Nephron (organoid): Measurements from ENCODE around the gene ARHGEF40.

ENCODE experiments used
- H3K27ac Mint-ChIP-seq, 3 experiments: 2 replicates each; pipeline ENCODE4 v1.8.0; 2020; ENCODE audit warnings: mixed read lengths in 3 of 3, mild to moderate bottlenecking in 2 of 3, moderate library complexity in 1 of 3
- H3K27me3 Mint-ChIP-seq: 2 replicates; pipeline ENCODE4 v1.8.0; 2021; ENCODE audit warnings: low read depth, mild to moderate bottlenecking, moderate library complexity, mixed read lengths
- H3K36me3 Mint-ChIP-seq: 2 replicates; pipeline ENCODE4 v1.8.0; 2020; ENCODE audit warnings: low read depth, mixed read lengths
- H3K4me1 Mint-ChIP-seq: 2 replicates; pipeline ENCODE4 v1.8.0; 2020; ENCODE audit warnings: mixed read lengths
- H3K4me3 Mint-ChIP-seq, 3 experiments: 2 replicates each; pipeline ENCODE4 v1.8.0; 2020; ENCODE audit warnings: mild to moderate bottlenecking in 3 of 3, mixed read lengths in 3 of 3, moderate library complexity in 2 of 3
- H3K9me3 Mint-ChIP-seq: 2 replicates; pipeline ENCODE4 v1.8.0; 2020; ENCODE audit warnings: mixed read lengths
- TF ChIP-seq, protein P1 (sequence below), 3 experiments: fragments of 200-600 bp; sonication (generic); IDR thresholded peaks; one replicate each; pipeline ENCODE4 v1.5.0; 2021; ENCODE audit warnings: antibody characterized with exemption in 3 of 3; ENCODE audit not compliant: unreplicated experiment in 3 of 3

The ARHGEF40 gene

DNA sequence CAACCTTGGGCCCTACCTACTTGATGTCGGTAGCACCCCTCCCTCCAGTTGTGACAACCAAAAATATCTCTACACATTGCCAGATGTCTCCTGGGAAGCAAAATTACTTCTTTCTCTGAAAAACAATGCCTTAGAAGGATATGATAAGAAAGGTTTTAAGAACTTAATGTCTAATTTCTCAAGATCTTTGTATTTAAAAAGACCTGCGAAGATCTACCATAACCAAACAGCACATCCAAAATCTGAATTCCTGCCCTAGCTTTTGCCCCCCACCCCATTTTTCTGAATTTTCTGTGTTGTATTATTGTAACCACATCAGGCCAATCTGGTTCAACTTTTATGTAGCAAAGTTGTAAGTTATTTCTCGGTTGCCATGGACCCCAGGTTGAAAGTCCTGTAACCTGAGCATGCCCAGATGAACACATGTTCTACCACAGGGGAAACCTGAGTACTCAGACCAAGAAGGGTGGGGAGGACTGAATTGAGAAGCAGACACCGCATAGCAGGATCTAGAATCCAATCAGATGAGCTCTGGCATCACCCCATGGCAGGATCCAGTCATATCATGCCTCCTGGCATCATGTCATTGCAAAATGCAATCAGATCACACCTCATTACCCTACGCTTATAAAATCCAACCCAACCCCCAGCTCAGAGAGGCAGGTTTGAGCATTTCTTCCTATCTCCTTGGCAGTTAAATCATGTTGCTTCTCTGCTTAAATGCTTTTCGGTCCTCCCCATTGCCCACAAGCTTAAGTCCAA is 39.5 kb downstream of the ARHGEF40 start:
- Mint-ChIP-seq H3K4me1 (peaks cover 40% of the 10 kb centered on the region), H3K4me3 (peak overlapping the region in 1 of 3 experiments; percentile 2), H3K27me3 (no peaks in the 10 kb centered on the region), H3K9me3 (no peaks in the 10 kb centered on the region), H3K36me3 (no peaks in the 10 kb centered on the region), H3K27ac (peak overlapping the region; percentile 52 to 90 (median 55))
- TF ChIP-seq, protein P1, sequence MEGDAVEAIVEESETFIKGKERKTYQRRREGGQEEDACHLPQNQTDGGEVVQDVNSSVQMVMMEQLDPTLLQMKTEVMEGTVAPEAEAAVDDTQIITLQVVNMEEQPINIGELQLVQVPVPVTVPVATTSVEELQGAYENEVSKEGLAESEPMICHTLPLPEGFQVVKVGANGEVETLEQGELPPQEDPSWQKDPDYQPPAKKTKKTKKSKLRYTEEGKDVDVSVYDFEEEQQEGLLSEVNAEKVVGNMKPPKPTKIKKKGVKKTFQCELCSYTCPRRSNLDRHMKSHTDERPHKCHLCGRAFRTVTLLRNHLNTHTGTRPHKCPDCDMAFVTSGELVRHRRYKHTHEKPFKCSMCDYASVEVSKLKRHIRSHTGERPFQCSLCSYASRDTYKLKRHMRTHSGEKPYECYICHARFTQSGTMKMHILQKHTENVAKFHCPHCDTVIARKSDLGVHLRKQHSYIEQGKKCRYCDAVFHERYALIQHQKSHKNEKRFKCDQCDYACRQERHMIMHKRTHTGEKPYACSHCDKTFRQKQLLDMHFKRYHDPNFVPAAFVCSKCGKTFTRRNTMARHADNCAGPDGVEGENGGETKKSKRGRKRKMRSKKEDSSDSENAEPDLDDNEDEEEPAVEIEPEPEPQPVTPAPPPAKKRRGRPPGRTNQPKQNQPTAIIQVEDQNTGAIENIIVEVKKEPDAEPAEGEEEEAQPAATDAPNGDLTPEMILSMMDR (IDR thresholded peaks at IDR 0.05; ENCODE audit: unreplicated experiment in 3 of 3): no peak

DNA sequence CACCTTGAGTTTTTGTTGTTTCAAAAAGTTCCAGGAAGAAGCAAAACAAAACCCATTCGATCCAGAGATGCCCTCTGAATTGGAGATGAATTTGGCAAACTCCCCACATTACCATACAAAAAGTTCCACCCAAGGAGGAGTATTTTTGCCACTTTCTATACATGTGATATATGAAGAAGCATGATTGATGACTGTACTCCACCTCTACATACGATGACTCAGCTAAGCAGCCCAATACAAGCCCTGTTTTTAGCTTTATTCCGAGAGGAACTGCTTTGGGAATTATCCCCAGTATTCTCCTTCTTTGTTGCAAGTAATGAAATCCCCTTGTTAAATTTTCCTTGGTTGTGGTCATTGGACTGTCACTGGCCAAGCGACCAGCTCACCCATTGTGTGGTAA is 42.2 kb downstream of the ARHGEF40 start:
- Mint-ChIP-seq H3K27me3 (no peaks in the 10 kb centered on the region), H3K36me3 (no peaks in the 10 kb centered on the region), H3K4me3 (no peak overlapping the region), H3K27ac (no peak overlapping the region), H3K9me3 (no peaks in the 10 kb centered on the region), H3K4me1 (peaks cover 21% of the 10 kb centered on the region)
- TF ChIP-seq, protein P1 (IDR thresholded peaks at IDR 0.05; ENCODE audit: unreplicated experiment in 3 of 3): no peak

DNA sequence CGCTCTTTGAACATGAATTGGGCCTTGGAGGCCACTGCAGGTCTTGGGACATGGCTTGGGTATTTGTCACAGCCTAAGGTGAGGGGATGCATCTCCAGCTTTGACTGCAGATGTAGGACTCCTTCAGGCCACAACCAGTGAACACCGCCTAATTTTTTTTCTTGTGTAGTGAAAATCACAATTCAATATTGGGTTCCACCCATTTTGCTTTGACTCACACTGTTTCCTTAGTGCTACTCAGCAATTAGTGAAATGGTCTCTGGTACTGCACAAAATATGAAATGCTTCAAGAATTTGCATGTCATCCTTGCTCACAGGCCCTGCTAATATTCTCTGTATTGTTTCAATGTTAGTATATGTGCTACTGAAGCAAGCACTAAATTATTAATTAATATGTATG is 43.3 kb downstream of the ARHGEF40 start:
- H3K4me1 Mint-ChIP-seq: peaks cover 12% of the 10 kb centered on the region
- TF ChIP-seq, protein P1 (IDR thresholded peaks at IDR 0.05; ENCODE audit: unreplicated experiment in 3 of 3): no peak
- H3K27ac Mint-ChIP-seq: no peak overlapping the region
- no peaks in the 10 kb centered on the region for H3K27me3 Mint-ChIP-seq
- no peaks in the 10 kb centered on the region for H3K9me3 Mint-ChIP-seq
- no peak overlapping the region for H3K4me3 Mint-ChIP-seq
- no peaks in the 10 kb centered on the region for H3K36me3 Mint-ChIP-seq

DNA sequence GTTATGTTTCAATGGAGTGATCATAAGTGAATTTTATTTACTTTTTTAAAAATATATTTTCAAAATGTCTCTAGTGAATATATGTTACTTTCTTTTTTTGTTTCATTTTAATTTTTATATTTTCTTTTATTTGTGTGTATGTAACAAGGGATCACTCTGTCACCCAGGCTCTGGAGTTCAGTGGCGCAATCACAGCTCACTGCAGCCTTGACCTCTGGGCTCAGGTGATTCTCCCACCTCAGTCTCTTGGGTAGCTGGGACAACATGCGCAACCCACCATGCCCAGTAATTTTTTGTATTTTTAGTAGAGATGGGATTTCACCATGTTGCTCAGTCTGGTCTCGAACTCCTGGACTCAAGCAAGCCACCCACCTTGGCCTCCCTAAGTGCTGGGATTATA is 48.8 kb downstream of the ARHGEF40 start:
- no peaks in the 10 kb centered on the region for H3K27me3 Mint-ChIP-seq
- no peak overlapping the region for H3K27ac Mint-ChIP-seq
- H3K9me3 Mint-ChIP-seq: no peaks in the 10 kb centered on the region
- TF ChIP-seq, protein P1 (IDR thresholded peaks at IDR 0.05; ENCODE audit: unreplicated experiment in 3 of 3): no peak
- H3K4me1 Mint-ChIP-seq: no peaks in the 10 kb centered on the region
- H3K36me3 Mint-ChIP-seq: no peaks in the 10 kb centered on the region
- no peak overlapping the region for H3K4me3 Mint-ChIP-seq

DNA sequence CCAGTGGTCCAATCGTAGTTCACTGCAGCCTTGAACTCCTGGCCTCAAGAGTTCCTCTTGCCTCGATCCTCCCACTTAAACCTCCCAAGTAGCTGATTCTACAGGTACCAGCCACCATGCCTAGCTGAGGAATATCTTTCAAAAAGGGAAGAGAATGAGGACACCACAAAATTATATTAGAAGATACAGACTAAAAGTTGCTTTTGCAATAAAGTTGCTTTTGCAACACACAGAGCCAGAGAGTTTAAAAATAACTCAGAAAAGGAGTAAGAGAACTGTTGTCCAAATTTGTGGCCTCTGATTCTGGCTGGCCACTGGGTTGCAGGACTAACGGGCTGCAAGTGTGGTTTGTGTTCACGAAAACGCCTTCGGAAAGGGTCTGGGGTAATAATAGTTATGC is 50.6 kb downstream of the ARHGEF40 start:
- TF ChIP-seq, protein P1 (IDR thresholded peaks at IDR 0.05; ENCODE audit: unreplicated experiment in 3 of 3): no peak
- no peaks in the 10 kb centered on the region for H3K27me3 Mint-ChIP-seq
- H3K27ac Mint-ChIP-seq: no peak overlapping the region
- no peaks in the 10 kb centered on the region for H3K9me3 Mint-ChIP-seq
- H3K36me3 Mint-ChIP-seq: no peaks in the 10 kb centered on the region
- no peaks in the 10 kb centered on the region for H3K4me1 Mint-ChIP-seq
- H3K4me3 Mint-ChIP-seq: no peak overlapping the region

DNA sequence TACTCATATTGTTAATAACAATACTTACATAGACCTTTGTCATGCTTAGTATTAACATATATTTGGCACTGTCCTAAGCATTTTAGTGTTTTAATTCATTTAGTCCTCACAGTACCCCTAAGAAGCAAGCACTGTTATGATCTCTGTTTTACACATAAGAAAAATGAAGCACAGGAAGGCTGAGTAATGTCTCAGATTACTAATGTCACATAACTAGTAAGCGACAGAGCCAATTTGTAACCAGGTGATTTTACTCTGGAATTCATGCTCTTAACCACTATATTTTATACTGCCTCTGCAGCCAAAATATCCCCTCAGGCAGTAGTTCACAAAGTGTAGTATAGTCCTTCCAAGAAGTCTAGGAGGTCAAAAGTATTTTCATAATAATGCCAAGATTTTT is 51.0 kb downstream of the ARHGEF40 start:
- TF ChIP-seq, protein P1 (IDR thresholded peaks at IDR 0.05; ENCODE audit: unreplicated experiment in 3 of 3): no peak
- Mint-ChIP-seq H3K27me3 (no peaks in the 10 kb centered on the region), H3K4me1 (no peaks in the 10 kb centered on the region), H3K9me3 (peaks cover 2% of the 10 kb centered on the region), H3K4me3 (no peak overlapping the region), H3K27ac (no peak overlapping the region), H3K36me3 (no peaks in the 10 kb centered on the region)
